CD4-positive, alpha-beta T cell treated with Interleukin-15 for 4 hours (primary cell): ENCODE measurements around the gene AMIGO2.
"Not testable (repeated sequence)": the region's sequence is repeated elsewhere in the genome, so short reads cannot be mapped to it uniquely, and the experiment has no call there.

Experiments used
- DNase-seq: peaks from one replicate; pipeline ENCODE4 v3.0.0-alpha.2; 2020; ENCODE audit warnings: low spot score

Gene AMIGO2

GRCh38 chr12:47074757-47075156 is 5.0 kb downstream of the AMIGO2 start:
- no peak for DNase-seq

GRCh38 chr12:47073951-47074350 is 5.8 kb downstream of the AMIGO2 start:
- no peak for DNase-seq

GRCh38 chr12:47071241-47071852 is 8.4 kb downstream of the AMIGO2 start:
- DNase-seq, result peak; percentile 37

GRCh38 chr12:47070310-47070709 is 9.4 kb downstream of the AMIGO2 start:
- no peak for DNase-seq

GRCh38 chr12:47068539-47068938 is 11.2 kb downstream of the AMIGO2 start:
- no peak for DNase-seq

GRCh38 chr12:47067771-47068431 is 11.9 kb downstream of the AMIGO2 start:
- no peak for DNase-seq

- DNase-seq, result no peak
These were observed 12.6 kb downstream of the AMIGO2 start for GRCh38 chr12:47067176-47067575.

GRCh38 chr12:47066278-47067025 is 13.3 kb downstream of the AMIGO2 start:
- no peak for DNase-seq

GRCh38 chr12:47065546-47065945 is 14.2 kb downstream of the AMIGO2 start:
- no peak for DNase-seq

- DNase-seq, result not testable (repeated sequence)
These were observed 21.1 kb downstream of the AMIGO2 start for GRCh38 chr12:47058640-47059039.

GRCh38 chr12:47056944-47057343 is 22.8 kb downstream of the AMIGO2 start:
- DNase-seq, result not testable (repeated sequence)

- DNase-seq, result not testable (repeated sequence)
These were observed 23.9 kb downstream of the AMIGO2 start for GRCh38 chr12:47055856-47056255.

- no peak for DNase-seq
These were observed 25.1 kb downstream of the AMIGO2 start for GRCh38 chr12:47054659-47055058.

GRCh38 chr12:47053961-47054360 is 25.8 kb downstream of the AMIGO2 start:
- no peak for DNase-seq

- DNase-seq, result no peak
These were observed 27.5 kb downstream of the AMIGO2 start for GRCh38 chr12:47052274-47052673.

GRCh38 chr12:47051291-47051690 is 28.5 kb downstream of the AMIGO2 start:
- not testable (repeated sequence) for DNase-seq

- DNase-seq, result no peak
These were observed 31.2 kb downstream of the AMIGO2 start for GRCh38 chr12:47048541-47048940.

GRCh38 chr12:47041327-47041726 is 38.4 kb downstream of the AMIGO2 start:
- no peak for DNase-seq

- DNase-seq, result no peak
These were observed 40.0 kb downstream of the AMIGO2 start for GRCh38 chr12:47039756-47040155.

- no peak for DNase-seq
These were observed 40.7 kb downstream of the AMIGO2 start for GRCh38 chr12:47039079-47039478.

- DNase-seq, result no peak
These were observed 41.5 kb downstream of the AMIGO2 start for GRCh38 chr12:47038270-47038748.

GRCh38 chr12:47035484-47035883 is 44.3 kb downstream of the AMIGO2 start:
- no peak for DNase-seq

- DNase-seq, result no peak
These were observed 45.1 kb downstream of the AMIGO2 start for GRCh38 chr12:47034661-47035060.
